HepG2 (cell line): ENCODE data around the gene MEG3. TPM values are rescaled to one million over a fixed set of nuclear protein-coding genes. Genes with fewer than 3 reads are reported as not detected.

Experiments
- ATAC-seq: fragments of 200-7000 bp; cut with Tn5 transposase; 3 replicates; pipeline ENCODE4 v1.9.1; 2020; ENCODE audit warnings: mild to moderate bottlenecking, moderate library complexity
- BruUV-seq: library from RNA; stranded (reverse); fragments of 400-500 nt; replicated peaks from 2 replicates; lab custom pipeline; 2021; lab: Mats Ljungman, UMichigan
- CTCF ChIA-PET: fragments of 300-600 bp; formaldehyde crosslinking; extraction: SDS; loops from one replicate; lab custom pipeline; 2021; ENCODE audit warnings: low total read pairs, inconsistent platforms, low intra/inter-chr PET ratio; lab: Yijun Ruan, JAX
- POLR2A ChIA-PET: fragments of 350-600 bp; sonication (Branson Sonifier 250); formaldehyde crosslinking; loops from one replicate; lab custom pipeline; 2020; ENCODE audit warnings: antibody characterized with exemption, inconsistent platforms; lab: Yijun Ruan, JAX
- DNase-seq: peaks from one replicate; pipeline ENCODE4 v3.0.0-alpha.2; 2015; ENCODE audit warnings: low spot score
- FAIRE-seq: peaks from 3 replicates; lab custom pipeline; 2011; peaks lifted over from hg19 to GRCh38; lab: Jason Lieb, UNC
- H2AFZ ChIP-seq: one replicate; pipeline ENCODE4 v1.6.1; 2011; ENCODE audit warnings: low read length, inconsistent platforms
- H3K27ac ChIP-seq: fragments of 300-600 bp; 3 replicates; pipeline ENCODE4 v1.8.0; 2011; ENCODE audit warnings: mixed run types, mild to moderate bottlenecking, mixed read lengths, low read length, inconsistent platforms; ENCODE audit not compliant: insufficient read depth; ENCODE audit errors: extremely low read length
- H3K27me3 ChIP-seq, 2 experiments: fragments of 200-600 bp in 1 of 2; 2 replicates in 1 of 2; 3 replicates in 1 of 2; pipeline versions ENCODE4 v1.6.0 to v1.8.0; 2011; ENCODE audit warnings: low read length in 2 of 2, mild to moderate bottlenecking in 2 of 2, moderate library complexity in 2 of 2, inconsistent platforms in 1 of 2; ENCODE audit not compliant: insufficient read depth in 2 of 2, control insufficient read depth in 1 of 2
- H3K36me3 ChIP-seq, 2 experiments: fragments of 200-600 bp in 1 of 2; replicated peaks in 1 of 2; 2 replicates in 1 of 2; 3 replicates in 1 of 2; pipeline versions ENCODE4 v1.5.1 to v1.8.0; 2011; ENCODE audit warnings: low read length in 2 of 2, inconsistent platforms in 1 of 2; ENCODE audit not compliant: insufficient read depth in 2 of 2, control insufficient read depth in 1 of 2
- H3K4me1 ChIP-seq: 2 replicates; pipeline ENCODE4 v1.5.1; 2012; ENCODE audit warnings: low read length, inconsistent platforms; ENCODE audit not compliant: insufficient read depth
- H3K4me2 ChIP-seq: 2 replicates; pipeline ENCODE4 v1.6.0; 2011; ENCODE audit warnings: low read depth, low read length, inconsistent platforms
- H3K4me3 ChIP-seq, 3 experiments: fragments of 200-600 bp in 1 of 3; sonication (generic), shearing (Covaris generic) in 1 of 3; replicated peaks in 1 of 3; 2 replicates each; pipeline ENCODE4 v1.5.1; 2011 to 2016; ENCODE audit warnings: low read length in 3 of 3, inconsistent platforms in 2 of 3, low read depth in 2 of 3, mild to moderate bottlenecking in 2 of 3, control low read depth in 1 of 3, mixed read lengths in 1 of 3; ENCODE audit not compliant: insufficient read depth in 1 of 3
- H3K79me2 ChIP-seq: one replicate; pipeline ENCODE4 v1.6.1; 2011; ENCODE audit warnings: low read length, inconsistent platforms; ENCODE audit not compliant: insufficient read depth
- H3K9ac ChIP-seq: 2 replicates; pipeline ENCODE4 v1.6.0; 2011; ENCODE audit warnings: mild to moderate bottlenecking, low read depth, low read length, inconsistent platforms; ENCODE audit not compliant: insufficient read depth
- H3K9me3 ChIP-seq: 2 replicates; pipeline ENCODE4 v1.5.1; 2012; ENCODE audit warnings: mild to moderate bottlenecking, low read length
- H4K20me1 ChIP-seq: 2 replicates; pipeline ENCODE4 v1.6.0; 2011; ENCODE audit warnings: inconsistent platforms, mild to moderate bottlenecking, low read length, moderate library complexity; ENCODE audit not compliant: insufficient read depth
- ATF6 ChIP-seq: sonication (generic); formaldehyde crosslinking; conservative IDR thresholded peaks from 2 replicates; pipeline ENCODE4 v1.4.0; 2020; ENCODE audit warnings: missing genetic modification reagents
- GABPB1 ChIP-seq: IDR thresholded peaks from 2 replicates; pipeline ENCODE4 v1.6.1; 2016; ENCODE audit warnings: mild to moderate bottlenecking, missing genetic modification reagents, moderate library complexity, missing compliant biosample characterization
- GMEB2 ChIP-seq: IDR thresholded peaks from 2 replicates; pipeline ENCODE4 v1.6.1; 2016; ENCODE audit warnings: missing biosample characterization, missing genetic modification reagents, low read depth
- IKZF5 ChIP-seq: IDR thresholded peaks from 2 replicates; pipeline ENCODE4 v1.6.1; 2018; ENCODE audit warnings: missing genetic modification reagents, mild to moderate bottlenecking, missing compliant biosample characterization
- MXD1 ChIP-seq: sonication (generic); formaldehyde crosslinking; IDR thresholded peaks from 2 replicates; pipeline ENCODE4 v1.4.0; 2020; ENCODE audit warnings: mild to moderate bottlenecking, missing genetic modification reagents
- NRL ChIP-seq: sonication (generic); formaldehyde crosslinking; IDR thresholded peaks from 2 replicates; pipeline ENCODE4 v1.5.0; 2020; ENCODE audit warnings: missing genetic modification reagents, mild to moderate bottlenecking, moderate library complexity, borderline replicate concordance
- PHB2 ChIP-seq: fragments of 450-650 bp; IDR thresholded peaks from 2 replicates; pipeline ENCODE4 v1.6.1; 2018; ENCODE audit not compliant: partially characterized antibody
- SAP130 ChIP-seq: IDR thresholded peaks from 2 replicates; pipeline ENCODE4 v1.6.1; 2016; ENCODE audit warnings: low read depth
- SKI ChIP-seq: fragments of 450-650 bp; IDR thresholded peaks from one replicate; pipeline ENCODE4 v1.6.1; 2018; ENCODE audit warnings: mild to moderate bottlenecking; ENCODE audit not compliant: partially characterized antibody
- ZFP36 ChIP-seq: fragments of 150-350 bp; IDR thresholded peaks from 2 replicates; pipeline ENCODE4 v1.6.1; 2018; ENCODE audit warnings: borderline replicate concordance, low read length, low read depth; ENCODE audit not compliant: partially characterized antibody
- ZFX ChIP-seq: sonication (generic); formaldehyde crosslinking; IDR thresholded peaks from 2 replicates; pipeline ENCODE4 v1.4.0; 2020; ENCODE audit warnings: mild to moderate bottlenecking, low read depth, missing genetic modification reagents, moderate library complexity
- ZMAT5 ChIP-seq: sonication (generic); formaldehyde crosslinking; IDR thresholded peaks from 2 replicates; pipeline ENCODE4 v1.5.0; 2020; ENCODE audit warnings: mild to moderate bottlenecking, low read depth, missing genetic modification reagents, borderline replicate concordance
- ZNF10 ChIP-seq: sonication (generic); formaldehyde crosslinking; IDR thresholded peaks from 2 replicates; pipeline ENCODE4 v1.4.0; 2020; ENCODE audit warnings: mild to moderate bottlenecking, low read depth, missing genetic modification reagents, borderline replicate concordance
- ZNF234 ChIP-seq: sonication (generic); formaldehyde crosslinking; conservative IDR thresholded peaks from 2 replicates; pipeline ENCODE4 v1.5.1; 2020; ENCODE audit warnings: mild to moderate bottlenecking, missing genetic modification reagents
- ZNF558 ChIP-seq: sonication (generic); formaldehyde crosslinking; IDR thresholded peaks from 2 replicates; pipeline ENCODE4 v1.9.0; 2022; ENCODE audit warnings: mild to moderate bottlenecking, missing genetic modification reagents, borderline replicate concordance
- WGBS: methylation state at CpG from one replicate; pipeline ENCODE4 v1.1.6; 2017; ENCODE audit warnings: low lambda C conversion rate; 5-methylcytosine and 5-hydroxymethylcytosine counted together
- in situ Hi-C: cut with HindIII; loops from 2 replicates; pipeline ENCODE4 v1.10.0; 2017; ENCODE audit warnings: low pct_unique_long_range_greater_than_20kb; ENCODE audit not compliant: extremely low pct_ligation_motif_present
- intact Hi-C: fragments of 100-400 bp; cut with micrococcal nuclease; formaldehyde crosslinking; loops from one replicate; pipeline ENCODE4 v1.10.0; 2022; ENCODE audit not compliant: unreplicated experiment
- polyA plus RNA-seq, 8 experiments: library from polyadenylated mRNA; depleted of rRNA in 3 of 8; stranded (reverse) in 7 of 8; unstranded in 1 of 8; fragments of >200 nt; fragmentation: Illumina TruSeq in 4 of 8; extraction: Trizol in 4 of 8; gene quantifications; 2 replicates each; pipeline versions ENCODE4 v1.2.1 to v1.2.3, GENCODE V29; 2011 to 2016; ENCODE audit warnings: low read depth in 4 of 8, missing spikeins in 1 of 8, mixed read lengths in 1 of 8; ENCODE audit not compliant: insufficient read depth in 1 of 8
- total RNA-seq, 5 experiments: library from RNA; depleted of rRNA; stranded (reverse); fragments of >200 nt; fragmentation: Illumina TruSeq; extraction: Trizol; gene quantifications; 2 replicates each; pipeline ENCODE4 v1.2.3, GENCODE V29; 2016; ENCODE audit warnings: low read depth in 1 of 5

MEG3 gene
- total and polyA plus RNA-seq, 2 of the 13 experiments (the other 11 are each of a cell fraction or from before 2014, with no cell fraction given) = 0.17 TPM; not detected in 1

GRCh38 chr14:100790502-100791347, 35.2 kb upstream of the MEG3 start (continued):
- no peak for TF ChIP-seq ZMAT5 (CRISPR knock-in tag)
- no peak for TF ChIP-seq SKI
- no peak for TF ChIP-seq ATF6 (CRISPR knock-in tag)
- no peak for TF ChIP-seq IKZF5 (CRISPR knock-in tag)
- TF ChIP-seq SAP130 (CRISPR knock-in tag) = no peak

- no peak for TF ChIP-seq ZNF10 (CRISPR knock-in tag)
- TF ChIP-seq PHB2 = no peak
- TF ChIP-seq GMEB2 (CRISPR knock-in tag) = no peak
- TF ChIP-seq MXD1 (CRISPR knock-in tag) = no peak
- no peak for TF ChIP-seq ZNF234
- no peak for TF ChIP-seq ZFP36
- no peak for TF ChIP-seq NRL (CRISPR knock-in tag)
- TF ChIP-seq GABPB1 (CRISPR knock-in tag) = no peak
- no peak for TF ChIP-seq ZNF558 (CRISPR knock-in tag)
- TF ChIP-seq ZFX (CRISPR knock-in tag) = no peak
- no TSS peak for BruUV-seq
Observed at GRCh38 chr14:100791348-100791735, 34.6 kb upstream of the MEG3 start.

More at GRCh38 chr14:100791348-100791735, 34.6 kb upstream of the MEG3 start:
- ATAC-seq (no peak), FAIRE-seq (no peak), DNase-seq (no peak)
- no peaks in the 10 kb centered on the region for H3K27me3 ChIP-seq
- no peaks in the 10 kb centered on the region for H3K36me3 ChIP-seq
- no peak overlapping the region for H3K27ac ChIP-seq
- H3K79me2 ChIP-seq = no peaks in the 10 kb centered on the region
- peaks cover 30% of the 10 kb centered on the region for H3K4me1 ChIP-seq
- no peak overlapping the region for H3K4me3 ChIP-seq
- H3K9ac ChIP-seq = no peak overlapping the region
- in situ Hi-C loops (no loop called here), intact Hi-C loops (no loop called here)
- H2AFZ ChIP-seq = no peak overlapping the region
- CTCF ChIA-PET = no interaction called here
- H3K4me2 ChIP-seq = no peak overlapping the region
- WGBS = 95% methylated on average over 11 of the region's 13 CpGs
- peaks cover 9% of the 10 kb centered on the region for H3K9me3 ChIP-seq
- POLR2A ChIA-PET = no interaction called here
- H4K20me1 ChIP-seq = no peaks in the 10 kb centered on the region
